Measurements from ENCODE around the gene ASB1.

Gene ASB1

DNA sequence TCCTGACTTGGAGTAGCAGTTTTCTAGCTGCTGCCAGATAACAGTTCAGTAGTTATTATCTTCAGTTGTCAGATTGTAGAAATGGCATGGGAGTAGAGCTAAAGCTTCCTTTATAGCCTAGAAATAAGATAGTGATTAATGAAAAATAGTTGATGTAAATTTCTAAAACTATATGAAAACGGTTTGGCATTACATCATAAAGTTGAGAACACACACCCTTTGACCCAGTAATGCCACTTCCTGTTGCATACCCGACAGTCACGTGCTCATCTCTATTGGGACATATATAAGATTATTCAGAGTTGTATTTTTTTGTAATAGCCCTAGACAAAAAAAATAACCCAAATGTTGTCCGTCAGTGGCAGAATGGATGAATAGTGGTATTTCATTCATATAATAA lies 39.4 kb upstream of the ASB1 start:
- no peaks in the 10 kb centered on the region for H3K9me2 ChIP-seq (replicated peaks; ENCODE audit: insufficient read depth, low read length)
- no peak overlapping the region for H2AFZ ChIP-seq (ENCODE audit: low read length)

DNA sequence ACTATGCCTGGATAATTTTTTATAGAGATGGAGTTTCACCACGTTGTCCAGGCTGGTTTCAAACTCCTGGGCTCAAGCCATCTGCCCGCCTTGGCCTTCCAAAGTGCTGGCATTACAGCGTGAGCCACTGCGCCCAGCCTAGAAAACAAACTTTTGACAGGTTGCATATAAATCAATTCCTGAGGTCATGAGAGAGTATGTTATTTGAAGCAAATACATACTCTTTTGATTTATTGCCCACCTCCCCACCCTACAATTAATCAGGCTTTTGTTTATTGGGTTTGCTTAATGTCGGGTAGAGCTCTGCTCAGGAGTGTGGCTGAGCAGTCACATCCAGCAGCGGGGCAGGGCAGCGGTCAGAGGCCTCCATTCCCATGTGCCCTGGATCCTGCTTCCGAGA lies 37.9 kb upstream of the ASB1 start:
- no peaks in the 10 kb centered on the region for H3K27me3 ChIP-seq (replicated peaks; ENCODE audit: insufficient read depth, low read length)
- no peaks in the 10 kb centered on the region for H3K36me3 ChIP-seq (replicated peaks; ENCODE audit: insufficient read depth, low read length)
- H3K79me2 ChIP-seq (ENCODE audit: low read length), result no peaks in the 10 kb centered on the region
- H3K4me2 ChIP-seq (ENCODE audit: low read depth, low read length), result no peak overlapping the region
- H3K9ac ChIP-seq (ENCODE audit: low read length), result no peak overlapping the region
- no peak overlapping the region for H3K27ac ChIP-seq (ENCODE audit: low read length)
- H4K20me1 ChIP-seq (ENCODE audit: insufficient read depth, low read length), result no peaks in the 10 kb centered on the region
- H3K9me3 ChIP-seq (replicated peaks; ENCODE audit: insufficient read depth, low read length), result no peaks in the 10 kb centered on the region
- H2AFZ ChIP-seq (ENCODE audit: low read length), result no peak overlapping the region
- no peak for DNase-seq
- no peaks in the 10 kb centered on the region for H3K9me2 ChIP-seq (replicated peaks; ENCODE audit: insufficient read depth, low read length)
- no peak overlapping the region for H3K4me3 ChIP-seq (ENCODE audit: low read length)
- H3K4me1 ChIP-seq (ENCODE audit: low read length), result no peaks in the 10 kb centered on the region
- no peaks in the 10 kb centered on the region for H3F3A ChIP-seq (ENCODE audit: insufficient read depth, low read length)
- no peak for TF ChIP-seq CTCF (IDR thresholded peaks at IDR 0.05; ENCODE audit: low read length)
- TF ChIP-seq EZH2 (optimal IDR thresholded peaks at IDR 0.05; ENCODE audit: low read depth, low read length), result no peak
- no peak for TF ChIP-seq EZH2phosphoT487 (IDR thresholded peaks at IDR 0.05; ENCODE audit: low read length)

More for the DNA sequence above, 39.4 kb upstream of the ASB1 start:
- Histone ChIP-seq H3K4me1 (ENCODE audit: low read length) (no peaks in the 10 kb centered on the region), H3K36me3 (replicated peaks; ENCODE audit: insufficient read depth, low read length) (no peaks in the 10 kb centered on the region), H3K4me3 (ENCODE audit: low read length) (no peak overlapping the region), H3K27ac (ENCODE audit: low read length) (no peak overlapping the region), H4K20me1 (ENCODE audit: insufficient read depth, low read length) (no peaks in the 10 kb centered on the region), H3K27me3 (replicated peaks; ENCODE audit: insufficient read depth, low read length) (no peaks in the 10 kb centered on the region), H3K9me3 (replicated peaks; ENCODE audit: insufficient read depth, low read length) (no peaks in the 10 kb centered on the region), H3F3A (ENCODE audit: insufficient read depth, low read length) (no peaks in the 10 kb centered on the region), H3K4me2 (ENCODE audit: low read depth, low read length) (no peak overlapping the region), H3K9ac (ENCODE audit: low read length) (no peak overlapping the region), H3K79me2 (ENCODE audit: low read length) (no peaks in the 10 kb centered on the region)
- no peak for DNase-seq
- TF ChIP-seq EZH2phosphoT487 (IDR thresholded peaks at IDR 0.05; ENCODE audit: low read length), result no peak
- TF ChIP-seq CTCF (IDR thresholded peaks at IDR 0.05; ENCODE audit: low read length), result no peak
- TF ChIP-seq EZH2 (optimal IDR thresholded peaks at IDR 0.05; ENCODE audit: low read depth, low read length), result no peak

- Histone ChIP-seq H3K27ac (ENCODE audit: low read length) (no peak overlapping the region), H2AFZ (ENCODE audit: low read length) (no peak overlapping the region), H3K4me1 (ENCODE audit: low read length) (no peaks in the 10 kb centered on the region), H3K9me2 (replicated peaks; ENCODE audit: insufficient read depth, low read length) (no peaks in the 10 kb centered on the region), H4K20me1 (ENCODE audit: insufficient read depth, low read length) (no peaks in the 10 kb centered on the region), H3F3A (ENCODE audit: insufficient read depth, low read length) (no peaks in the 10 kb centered on the region), H3K79me2 (ENCODE audit: low read length) (no peaks in the 10 kb centered on the region), H3K4me3 (ENCODE audit: low read length) (no peak overlapping the region), H3K36me3 (replicated peaks; ENCODE audit: insufficient read depth, low read length) (no peaks in the 10 kb centered on the region), H3K9ac (ENCODE audit: low read length) (no peak overlapping the region), H3K9me3 (replicated peaks; ENCODE audit: insufficient read depth, low read length) (no peaks in the 10 kb centered on the region), H3K4me2 (ENCODE audit: low read depth, low read length) (no peak overlapping the region), H3K27me3 (replicated peaks; ENCODE audit: insufficient read depth, low read length) (no peaks in the 10 kb centered on the region)
- DNase-seq, result no peak
- TF ChIP-seq EZH2 (optimal IDR thresholded peaks at IDR 0.05; ENCODE audit: low read depth, low read length) (no peak), CTCF (IDR thresholded peaks at IDR 0.05; ENCODE audit: low read length) (no peak), EZH2phosphoT487 (IDR thresholded peaks at IDR 0.05; ENCODE audit: low read length) (no peak)
Observed at GRCh38 chr2:238389988-238390589, 36.6 kb upstream of the ASB1 start.

Data from MM.1S (cell line).